Erythroblast (primary cell): ENCODE data around the gene FOCAD.

Experiments
- GATA1 ChIP-seq: IDR thresholded peaks from 2 replicates; pipeline ENCODE4 v1.6.1; 2011; ENCODE audit warnings: low read depth, mild to moderate bottlenecking, control low read depth, low read length, moderate library complexity
- POLR2A ChIP-seq: IDR thresholded peaks from 2 replicates; pipeline ENCODE4 v1.6.1; 2011; ENCODE audit warnings: mild to moderate bottlenecking, low read length

- TF ChIP-seq POLR2A (no peak), GATA1 (no peak)
Observed at GRCh38 chr9:21030389-21031035, 346.5 kb downstream of the FOCAD start.
